GM18858 (cell line): ENCODE data around the gene FMN1.
"Not testable (repeated sequence)": the region's sequence is repeated elsewhere in the genome, so short reads cannot be mapped to it uniquely, and the experiment has no call there.

Experiments
- ATAC-seq: cut with Tn5 transposase; IDR thresholded peaks from one replicate; pipeline ENCODE4 v1.9.1; 2021; ENCODE audit not compliant: unreplicated experiment

The FMN1 gene

GRCh38 chr15:32866454-32867312 is 327.8 kb downstream of the FMN1 start:
- ATAC-seq: no peak

- no peak for ATAC-seq
Measured at GRCh38 chr15:32864841-32865240, 329.7 kb downstream of the FMN1 start.

GRCh38 chr15:32864051-32864450 is 330.5 kb downstream of the FMN1 start:
- no peak for ATAC-seq

- peak; percentile 53 for ATAC-seq
Measured at GRCh38 chr15:32861761-32862160, 332.8 kb downstream of the FMN1 start.

- ATAC-seq: no peak
Measured at GRCh38 chr15:32861174-32861573, 333.3 kb downstream of the FMN1 start.

- no peak for ATAC-seq
Measured at GRCh38 chr15:32859996-32860395, 334.5 kb downstream of the FMN1 start.

- ATAC-seq: no peak
Measured at GRCh38 chr15:32859251-32859650, 335.3 kb downstream of the FMN1 start.

- no peak for ATAC-seq
Measured at GRCh38 chr15:32857732-32858131, 336.8 kb downstream of the FMN1 start.

GRCh38 chr15:32856753-32857152 is 337.8 kb downstream of the FMN1 start:
- ATAC-seq: no peak

GRCh38 chr15:32855942-32856341 is 338.6 kb downstream of the FMN1 start:
- ATAC-seq: no peak

GRCh38 chr15:32853592-32853991 is 340.9 kb downstream of the FMN1 start:
- no peak for ATAC-seq

GRCh38 chr15:32852771-32853170 is 341.7 kb downstream of the FMN1 start:
- no peak for ATAC-seq

GRCh38 chr15:32852017-32852416 is 342.5 kb downstream of the FMN1 start:
- ATAC-seq: no peak

GRCh38 chr15:32851572-32851971 is 342.9 kb downstream of the FMN1 start:
- ATAC-seq: no peak

GRCh38 chr15:32849769-32850668 is 344.5 kb downstream of the FMN1 start:
- no peak for ATAC-seq

GRCh38 chr15:32846671-32847070 is 347.8 kb downstream of the FMN1 start:
- not testable (repeated sequence) for ATAC-seq

GRCh38 chr15:32844118-32844711 is 350.3 kb downstream of the FMN1 start:
- no peak for ATAC-seq

- ATAC-seq: no peak
Measured at GRCh38 chr15:32843219-32843815, 351.2 kb downstream of the FMN1 start.

GRCh38 chr15:32842081-32842480 is 352.4 kb downstream of the FMN1 start:
- ATAC-seq: no peak

GRCh38 chr15:32840507-32841245 is 353.8 kb downstream of the FMN1 start:
- no peak for ATAC-seq
